ENCODE data around the gene RNF225.
"Not testable (repeated sequence)": the region's sequence is repeated elsewhere in the genome, so short reads cannot be mapped to it uniquely, and the experiment has no call there.

Gene RNF225

DNA sequence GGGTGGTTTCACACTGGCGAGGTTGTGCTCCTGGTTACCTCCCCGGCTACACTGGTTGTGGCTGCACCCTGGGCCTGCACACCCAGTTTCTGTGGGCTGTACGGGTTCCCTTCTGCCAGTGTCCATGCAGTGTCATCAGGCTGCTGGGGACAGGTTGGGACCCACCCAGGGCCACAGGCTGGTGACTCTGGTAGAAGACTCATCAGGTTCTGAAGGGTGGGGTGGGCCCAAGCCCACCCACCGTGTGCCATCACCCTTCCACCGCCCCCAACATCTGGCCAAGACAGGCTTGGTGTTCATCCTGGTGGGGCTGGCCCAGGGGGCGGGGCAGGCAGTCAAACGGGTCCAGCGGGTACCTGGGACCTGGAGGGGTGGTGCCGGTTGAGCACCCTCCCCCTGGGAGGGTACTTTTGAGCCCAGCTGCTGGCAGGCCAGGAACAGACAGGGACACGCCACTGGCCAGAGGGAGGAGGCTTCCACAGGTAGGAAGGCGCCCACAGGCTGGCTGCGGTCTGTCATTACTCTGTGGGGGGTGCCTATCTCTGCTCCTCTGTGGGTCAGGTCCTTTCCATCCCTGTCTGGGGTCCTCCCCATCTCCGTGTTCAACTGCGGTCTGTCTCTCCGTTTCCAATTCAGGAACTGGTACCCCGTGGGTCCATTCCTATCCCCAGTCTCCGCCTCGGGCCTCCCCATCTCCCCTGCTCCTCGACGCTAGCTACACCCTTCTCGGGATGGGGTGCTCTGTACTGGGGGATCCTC, at the start of gene RNF225:
Gene RNF225, plus strand, starts transcription at position 437 of the 759 bp plus-strand sequence. CDS start 434 bp downstream, outside the sequence.
- no peak for DNase-seq (ENCODE audit: low read depth in 2 of 2)

DNA sequence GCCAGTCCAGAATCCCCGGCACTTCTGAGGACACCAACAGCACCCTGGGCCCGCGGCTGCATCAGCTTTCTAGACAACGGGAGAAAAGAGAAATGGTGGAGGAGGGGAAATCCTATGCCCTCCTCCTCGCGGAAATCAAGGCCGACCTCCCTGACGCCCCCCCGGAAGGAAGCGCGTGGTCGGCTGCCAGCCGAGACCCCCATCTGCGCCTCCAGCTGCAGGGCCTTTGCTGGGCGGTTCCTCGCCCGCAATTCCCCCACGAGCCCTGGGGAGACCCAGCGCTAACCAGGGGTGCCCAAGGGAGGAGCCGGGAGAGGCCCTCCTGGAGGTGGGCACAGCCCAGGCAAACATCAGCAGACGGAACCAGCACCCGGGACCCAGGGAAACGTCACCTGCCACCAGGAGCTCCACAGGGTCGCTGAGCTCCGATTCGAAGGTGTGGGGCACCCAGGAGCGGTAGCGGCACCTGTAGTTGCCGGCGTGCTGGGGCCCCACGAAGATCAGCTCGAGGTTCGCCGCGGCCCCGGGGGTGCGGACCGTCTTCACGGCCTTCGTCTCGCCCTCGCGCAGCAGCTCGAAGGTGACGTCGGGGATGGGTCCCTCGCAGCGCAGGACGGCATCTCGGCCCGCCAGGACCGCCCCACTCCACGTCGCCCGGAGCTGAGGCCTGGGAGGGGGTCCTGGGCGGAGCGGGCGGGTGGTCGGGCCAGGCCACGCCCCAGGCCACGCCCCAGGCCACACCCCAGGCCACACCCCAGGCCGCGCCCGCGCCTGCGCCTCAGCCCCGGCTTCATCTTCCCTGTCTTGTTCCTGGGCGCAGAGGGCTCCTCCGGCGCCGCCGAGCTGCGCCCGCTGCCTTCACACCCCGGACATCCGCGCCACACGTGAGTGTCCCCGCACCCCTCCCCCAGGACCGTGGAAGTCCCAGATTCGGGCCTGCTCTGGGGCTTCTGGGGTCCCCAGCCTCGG, 48.2 kb upstream of the RNF225 start:
- DNase-seq (ENCODE audit: low read depth in 2 of 2) = peak; percentile 40 to 50

DNA sequence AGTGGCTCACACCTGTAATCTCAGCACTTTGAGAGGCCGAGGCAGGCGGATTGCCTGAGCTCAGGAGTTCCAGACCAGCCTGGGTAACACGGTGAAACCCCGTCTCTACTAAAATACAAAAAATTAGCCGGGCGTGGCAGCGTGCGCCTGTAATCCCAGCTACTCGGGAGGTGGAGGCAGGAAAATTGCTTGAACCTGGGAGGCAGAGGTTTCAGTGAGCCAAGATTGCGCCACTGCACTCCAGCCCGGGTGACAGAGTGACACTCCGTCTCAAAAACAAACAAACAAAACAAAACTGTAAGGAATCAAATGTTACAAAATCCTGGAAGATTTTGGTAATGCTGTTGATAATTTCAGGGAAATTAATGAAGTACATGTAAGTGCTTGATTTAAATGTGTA, 47.4 kb upstream of the RNF225 start:
- not testable (repeated sequence) for DNase-seq (ENCODE audit: low read depth in 2 of 2)

DNA sequence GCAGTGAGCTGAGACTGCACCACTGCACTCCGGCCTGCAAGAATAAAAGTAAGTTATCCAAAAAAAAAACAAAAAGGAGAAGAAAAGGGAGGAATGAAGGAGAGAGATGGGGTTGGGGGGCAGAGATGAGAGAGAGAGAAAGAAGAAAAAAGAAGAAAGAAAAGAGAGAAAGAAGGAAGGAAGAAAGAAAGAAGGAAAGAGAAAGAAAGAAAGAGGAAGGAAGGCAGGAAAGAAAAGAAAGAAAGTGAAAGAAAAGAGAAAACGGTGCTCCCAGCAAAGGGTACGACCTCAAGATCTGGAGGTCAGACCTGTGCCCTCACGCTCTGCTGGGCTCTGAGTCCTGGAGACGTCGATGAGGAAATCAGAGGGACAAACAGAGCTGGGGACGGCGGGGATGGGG, 45.9 kb upstream of the RNF225 start:
- no peak for DNase-seq (ENCODE audit: low read depth in 2 of 2)

- no peak for DNase-seq (ENCODE audit: low read depth in 2 of 2)
These were observed 45.2 kb upstream of the RNF225 start for GRCh38 chr19:58350001-58350861.

DNA sequence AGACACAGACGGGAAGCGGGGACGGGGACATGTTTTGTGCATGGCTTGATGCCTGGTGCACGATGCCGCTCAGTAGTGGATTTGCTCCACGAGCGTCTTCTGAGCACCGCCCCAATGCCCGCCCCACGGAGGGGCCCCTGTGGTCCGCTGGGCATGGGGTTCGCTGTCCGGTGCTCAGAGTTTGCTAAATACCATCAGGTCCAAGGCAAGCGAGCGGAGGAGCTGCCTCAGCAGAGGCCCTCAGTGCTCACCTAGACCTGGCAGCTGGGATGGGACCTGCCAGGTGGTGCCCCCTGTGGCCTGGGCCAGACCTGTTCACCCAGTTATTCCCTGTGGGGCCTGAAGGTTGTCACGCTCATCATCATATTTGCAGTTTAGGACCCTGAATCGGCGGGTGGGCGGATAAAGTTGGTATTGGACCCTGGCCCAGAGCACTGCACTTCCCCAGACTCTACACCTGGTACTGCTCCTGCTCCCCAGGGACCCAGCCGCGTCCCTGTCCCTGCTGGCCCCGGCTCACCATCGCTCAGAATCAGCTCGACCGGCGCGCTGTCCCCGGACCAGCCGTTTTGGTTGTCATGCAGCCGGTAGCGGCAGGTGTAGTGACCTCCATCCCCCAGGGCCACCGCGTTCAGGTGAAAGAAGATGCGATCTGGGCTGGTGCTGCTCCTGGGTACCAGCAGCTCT, 44.4 kb upstream of the RNF225 start:
- DNase-seq (ENCODE audit: low read depth in 2 of 2) = no peak

- DNase-seq (ENCODE audit: low read depth in 2 of 2) = no peak
These were observed 43.9 kb upstream of the RNF225 start for GRCh38 chr19:58351558-58351878.

GRCh38 chr19:58351990-58352755, 43.3 kb upstream of the RNF225 start:
- DNase-seq (ENCODE audit: low read depth in 2 of 2) = no peak

DNA sequence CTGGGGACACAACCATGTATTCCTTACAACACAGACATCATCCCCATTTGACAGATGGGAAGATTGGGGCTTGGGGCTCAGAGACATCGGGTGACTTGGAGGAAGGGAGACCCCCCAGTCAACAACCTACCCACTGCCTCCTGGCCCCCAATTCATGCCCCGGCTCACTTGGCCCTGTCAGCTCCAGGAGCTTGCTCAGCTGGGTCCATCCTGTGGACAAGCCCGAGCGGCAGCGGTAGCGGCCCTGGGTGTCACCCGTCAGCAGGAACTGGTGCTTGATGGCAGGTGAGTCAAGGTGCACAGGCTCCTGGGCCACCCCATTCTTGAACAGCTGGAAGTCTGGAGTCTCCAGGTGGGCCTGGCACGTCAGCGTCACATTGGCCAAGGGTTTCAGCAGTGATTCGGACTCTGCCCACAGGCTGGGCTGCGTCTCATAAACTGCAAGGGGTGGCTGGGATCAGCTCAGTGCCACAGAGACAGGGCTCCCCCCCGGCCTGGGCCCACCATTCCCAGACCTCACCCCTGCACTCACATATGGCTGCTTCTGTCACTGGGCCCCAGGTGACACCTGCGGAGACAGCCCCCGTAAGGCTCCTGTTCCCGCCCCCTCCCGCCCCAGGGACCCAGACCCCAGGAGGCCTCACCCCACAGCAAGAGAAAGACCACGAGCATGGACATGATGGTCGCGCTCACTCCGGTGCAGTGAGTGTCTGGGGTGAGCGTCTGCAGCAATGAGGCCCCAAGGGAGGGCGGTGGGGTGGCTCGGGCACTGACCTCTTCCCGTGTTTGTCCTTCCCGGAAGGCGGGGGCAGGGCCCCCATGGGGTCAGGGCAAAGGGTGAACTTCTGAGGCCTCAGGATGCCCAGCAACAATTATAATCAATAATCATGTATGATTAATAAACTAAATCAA, 42.4 kb upstream of the RNF225 start, which contains the start of gene A1BG:
Gene A1BG, minus strand, starts transcription at position 733 of the 912 bp plus-strand sequence. Its CDS starts 55 bp downstream, at position 678.
- no peak for DNase-seq (ENCODE audit: low read depth in 2 of 2)

GRCh38 chr19:58353717-58354477, 41.6 kb upstream of the RNF225 start:
- DNase-seq (ENCODE audit: low read depth in 2 of 2) = no peak

DNA sequence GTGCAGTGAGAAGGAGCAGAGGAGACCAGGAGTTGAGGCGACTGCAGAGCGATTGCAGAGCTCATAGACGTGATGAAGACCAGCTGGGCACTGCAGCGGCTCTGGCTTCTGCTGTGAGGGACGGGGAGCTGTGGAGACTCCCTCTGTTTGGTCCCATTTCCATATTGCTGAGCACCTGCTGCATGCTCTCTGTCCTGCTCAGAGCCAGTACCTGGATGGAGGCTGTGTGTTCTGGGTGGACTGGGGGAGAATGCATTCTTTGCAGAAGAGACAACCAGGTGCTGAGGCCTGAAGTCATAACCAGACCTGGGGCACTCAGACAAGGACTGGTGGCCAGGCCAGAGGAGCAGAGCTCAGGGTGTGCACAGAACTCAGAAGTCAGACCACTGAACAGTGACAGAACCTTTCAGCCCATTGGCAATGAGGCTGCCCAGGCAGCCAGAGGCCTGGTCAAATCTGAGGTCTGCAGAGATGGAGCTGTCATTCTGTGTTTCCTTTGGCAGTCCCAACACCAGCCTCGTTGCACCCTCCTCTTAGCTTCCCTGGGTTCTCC, 40.9 kb upstream of the RNF225 start:
- DNase-seq (ENCODE audit: low read depth in 2 of 2) = no peak

DNA sequence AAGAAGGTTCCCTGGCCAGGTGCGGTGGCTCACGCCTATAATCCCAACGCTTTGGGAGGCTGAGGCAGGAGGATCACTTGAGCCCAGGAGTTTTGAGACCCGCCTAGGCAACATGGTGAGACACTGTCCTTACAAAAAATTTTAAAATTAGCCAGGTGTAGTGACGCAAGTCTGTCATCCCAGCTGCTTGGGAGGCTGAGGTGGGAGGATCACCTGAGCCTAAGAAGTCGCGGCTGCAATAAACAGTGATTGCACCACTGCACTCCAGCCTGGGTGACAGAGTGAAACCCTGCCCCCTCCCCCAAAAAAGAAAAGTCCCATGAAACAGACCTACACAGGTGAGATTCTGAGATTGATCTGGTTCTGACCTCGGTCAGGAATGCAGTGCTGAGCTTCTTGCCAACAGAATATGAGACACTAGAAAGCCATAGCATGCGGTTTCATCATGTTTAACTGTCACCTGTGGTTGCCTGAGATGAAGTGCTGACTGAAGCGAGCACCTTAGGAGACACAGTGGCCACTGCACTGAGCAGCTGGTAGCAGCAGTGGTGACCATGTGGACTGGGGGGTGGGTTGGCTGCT, 40.1 kb upstream of the RNF225 start:
- DNase-seq (ENCODE audit: low read depth in 2 of 2) = no peak

- no peak for DNase-seq (ENCODE audit: low read depth in 2 of 2)
These were observed 39.3 kb upstream of the RNF225 start for GRCh38 chr19:58355908-58356765.

DNA sequence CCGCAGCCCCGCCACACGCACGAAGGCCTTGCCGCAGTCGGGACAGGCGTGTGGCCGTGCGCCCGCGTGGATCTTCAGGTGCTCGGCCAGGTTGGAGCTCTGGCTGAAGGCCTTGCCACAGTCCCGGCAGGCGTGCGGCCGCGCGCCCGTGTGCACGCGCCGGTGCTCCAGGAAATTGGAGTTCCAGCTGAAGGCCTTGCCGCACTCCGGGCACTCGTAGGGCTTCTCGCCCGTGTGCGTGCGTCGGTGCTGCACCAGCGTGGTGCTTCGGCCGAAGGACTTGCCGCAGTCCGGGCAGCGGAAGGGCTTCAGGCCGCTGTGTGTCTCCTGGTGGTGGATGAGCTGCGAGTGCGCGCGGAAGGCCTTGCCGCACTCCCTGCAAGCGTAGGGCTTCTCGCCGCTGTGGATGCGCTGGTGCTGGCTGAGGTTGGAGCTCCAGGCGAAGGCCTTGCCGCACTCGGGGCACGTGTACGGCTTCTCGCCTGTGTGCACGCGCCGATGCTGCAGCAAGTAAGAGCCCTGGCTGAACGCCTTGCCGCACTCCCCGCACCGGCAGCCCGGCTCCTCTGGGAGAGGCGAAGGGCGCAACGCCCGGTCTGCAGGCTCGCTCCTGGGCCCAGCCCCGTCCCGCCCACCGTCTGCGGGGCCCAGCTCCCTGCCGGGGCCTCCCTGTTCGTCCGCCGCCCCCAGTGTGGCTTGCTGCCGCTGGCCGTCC, 38.5 kb upstream of the RNF225 start:
- no peak for DNase-seq (ENCODE audit: low read depth in 2 of 2)

GRCh38 chr19:58357481-58358145, 37.8 kb upstream of the RNF225 start:
- no peak for DNase-seq (ENCODE audit: low read depth in 2 of 2)

DNA sequence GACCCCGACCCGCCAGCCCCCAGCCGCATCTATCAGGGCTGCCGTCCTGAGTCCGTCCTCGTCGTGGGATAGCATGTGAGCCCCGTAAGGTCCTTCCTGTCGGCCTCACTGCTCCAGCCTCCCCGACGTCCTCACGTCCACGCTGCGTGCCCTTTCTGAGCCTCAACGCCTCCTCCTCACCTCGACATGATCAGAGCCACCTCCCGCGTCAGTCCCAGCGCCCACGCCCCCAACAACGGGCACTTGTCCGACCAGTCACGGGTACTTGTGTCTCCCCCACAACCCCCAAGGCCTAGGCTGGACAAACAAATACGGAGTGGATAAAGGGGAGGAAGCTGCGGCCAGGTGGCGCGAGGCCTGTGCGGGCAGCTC, 33.6 kb upstream of the RNF225 start:
- peak in 1 of 2 experiments; percentile 41 for DNase-seq (ENCODE audit: low read depth in 2 of 2)
